Subcutaneous adipose tissue (tissue), 4 donors: ENCODE results near the gene MGLL. TPM values are rescaled to one million over a fixed set of nuclear protein-coding genes. Genes with fewer than 3 reads are reported as not detected.

Source experiments
- CTCF ChIP-seq: fragments of 450-650 bp; IDR thresholded peaks from one replicate; pipeline ENCODE4 v1.5.1; 2016; ENCODE audit warnings: low read depth, mild to moderate bottlenecking, control low read depth, antibody characterized with exemption, moderate library complexity
- total RNA-seq, 4 donors: library from RNA; depleted of rRNA; stranded (reverse); fragments of >200 nt; gene quantifications; one replicate each; pipeline ENCODE4 v1.1.0, GENCODE V29; 2016

MGLL gene
- total RNA-seq, 4 donors from 2014 or later, result 83.9 to 292 (median 110) TPM

- TF ChIP-seq CTCF, result no peak
Measured at GRCh38 chr3:127760361-127760760, 62.0 kb downstream of the MGLL start.

- no peak for TF ChIP-seq CTCF
Measured at GRCh38 chr3:127759826-127760225, 62.5 kb downstream of the MGLL start.

GRCh38 chr3:127758013-127758412 lies 64.3 kb downstream of the MGLL start:
- no peak for TF ChIP-seq CTCF

- no peak for TF ChIP-seq CTCF
Measured at GRCh38 chr3:127755305-127755681, 67.0 kb downstream of the MGLL start.

GRCh38 chr3:127754411-127755304 lies 67.7 kb downstream of the MGLL start:
- TF ChIP-seq CTCF, result no peak

GRCh38 chr3:127753898-127754410 lies 68.4 kb downstream of the MGLL start:
- no peak for TF ChIP-seq CTCF

GRCh38 chr3:127753338-127753737 lies 69.0 kb downstream of the MGLL start:
- no peak for TF ChIP-seq CTCF
